Measurements from ENCODE around the gene BORCS6. TPM values are rescaled to one million over a fixed set of nuclear protein-coding genes. Genes with fewer than 3 reads are reported as not detected.

Gene BORCS6
- total and polyA plus RNA-seq, 4 donors = 4.1 to 6.8 (median 5.7) TPM

DNA sequence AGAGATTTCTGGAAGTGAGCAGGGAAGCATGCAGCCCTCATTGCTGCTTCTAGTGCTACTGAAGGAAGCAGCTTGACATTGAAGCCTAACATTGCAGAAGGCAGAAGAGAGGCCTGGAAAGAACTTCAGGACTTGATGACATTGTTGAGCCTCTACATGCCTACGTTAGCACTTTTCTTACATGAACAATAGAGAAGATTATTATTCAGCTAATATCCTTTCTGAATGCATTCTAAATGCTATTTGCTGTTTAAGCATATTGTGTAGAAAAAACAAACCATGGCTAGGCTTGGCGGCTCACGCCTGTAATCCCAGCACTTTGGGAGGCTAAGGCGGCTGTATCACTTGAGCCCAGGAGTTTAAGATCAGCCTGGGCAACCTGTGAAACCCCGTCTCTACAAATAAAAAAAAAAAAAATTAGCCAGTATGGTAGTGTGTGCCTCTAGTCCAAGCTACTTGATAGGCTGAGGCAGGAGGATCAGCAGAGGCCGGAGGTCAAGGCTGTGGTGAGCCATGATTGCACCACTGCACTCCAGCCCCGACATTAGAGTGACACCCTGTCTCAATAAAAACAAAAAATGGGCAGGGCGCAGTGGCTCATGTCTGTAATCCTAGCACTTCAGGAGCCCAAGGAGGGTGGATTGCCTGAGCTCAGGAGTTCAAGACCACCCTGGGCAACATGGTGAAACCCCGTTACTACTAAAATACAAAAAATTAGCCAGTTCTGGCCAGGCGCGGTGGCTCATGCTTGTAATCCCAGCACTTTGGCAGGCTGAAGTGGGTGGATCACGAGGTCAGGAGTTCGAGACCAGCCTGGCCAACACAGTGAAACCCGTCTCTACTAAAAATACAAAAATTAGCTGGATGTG, 22.6 kb upstream of the BORCS6 start:
- 80% methylated on average over 14 of the region's 14 CpGs for WGBS
- DNase-seq (ENCODE audit: low spot score) = no peak
- no peak overlapping the region for H3K9ac ChIP-seq (ENCODE audit: low read depth in 1 of 2, low read length in 2 of 2)
- H3K36me3 ChIP-seq (ENCODE audit: control insufficient read depth in 4 of 4, insufficient read depth in 3 of 4, low read depth in 1 of 4, low read length in 3 of 4) = no peaks in the 10 kb centered on the region
- H3K27me3 ChIP-seq (ENCODE audit: control insufficient read depth in 4 of 4, insufficient read depth in 4 of 4, low read length in 3 of 4) = no peaks in the 10 kb centered on the region
- TF ChIP-seq HNF4A (conservative IDR thresholded peaks at IDR 0.05) (peak; percentile 37 to 63), YY1 (IDR thresholded peaks at IDR 0.05) (peak; percentile 17), SP1 (IDR thresholded peaks at IDR 0.05) (peak; percentile 45), RXRA (IDR thresholded peaks at IDR 0.05) (peak; percentile 24 to 37), NR2F2 (IDR thresholded peaks at IDR 0.05) (peak; percentile 81), FOXA1 (IDR thresholded peaks at IDR 0.05) (no peak)
- TF ChIP-seq, protein P1, sequence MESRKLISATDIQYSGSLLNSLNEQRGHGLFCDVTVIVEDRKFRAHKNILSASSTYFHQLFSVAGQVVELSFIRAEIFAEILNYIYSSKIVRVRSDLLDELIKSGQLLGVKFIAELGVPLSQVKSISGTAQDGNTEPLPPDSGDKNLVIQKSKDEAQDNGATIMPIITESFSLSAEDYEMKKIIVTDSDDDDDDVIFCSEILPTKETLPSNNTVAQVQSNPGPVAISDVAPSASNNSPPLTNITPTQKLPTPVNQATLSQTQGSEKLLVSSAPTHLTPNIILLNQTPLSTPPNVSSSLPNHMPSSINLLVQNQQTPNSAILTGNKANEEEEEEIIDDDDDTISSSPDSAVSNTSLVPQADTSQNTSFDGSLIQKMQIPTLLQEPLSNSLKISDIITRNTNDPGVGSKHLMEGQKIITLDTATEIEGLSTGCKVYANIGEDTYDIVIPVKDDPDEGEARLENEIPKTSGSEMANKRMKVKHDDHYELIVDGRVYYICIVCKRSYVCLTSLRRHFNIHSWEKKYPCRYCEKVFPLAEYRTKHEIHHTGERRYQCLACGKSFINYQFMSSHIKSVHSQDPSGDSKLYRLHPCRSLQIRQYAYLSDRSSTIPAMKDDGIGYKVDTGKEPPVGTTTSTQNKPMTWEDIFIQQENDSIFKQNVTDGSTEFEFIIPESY (IDR thresholded peaks at IDR 0.05) = no peak
- H3K4me3 ChIP-seq (ENCODE audit: low read depth in 1 of 3, low read length in 3 of 3) = no peak overlapping the region
- H3K27ac ChIP-seq (ENCODE audit: low read depth in 1 of 2, low read length in 2 of 2) = no peak overlapping the region
- H3K9me3 ChIP-seq (ENCODE audit: control insufficient read depth in 4 of 4, low read length in 3 of 4) = no peaks in the 10 kb centered on the region
- H3K4me1 ChIP-seq (ENCODE audit: control insufficient read depth in 4 of 4, insufficient read depth in 4 of 4, low read length in 3 of 4) = peaks cover 5 to 12% (median 8%) of the 10 kb centered on the region in 4 donors

DNA sequence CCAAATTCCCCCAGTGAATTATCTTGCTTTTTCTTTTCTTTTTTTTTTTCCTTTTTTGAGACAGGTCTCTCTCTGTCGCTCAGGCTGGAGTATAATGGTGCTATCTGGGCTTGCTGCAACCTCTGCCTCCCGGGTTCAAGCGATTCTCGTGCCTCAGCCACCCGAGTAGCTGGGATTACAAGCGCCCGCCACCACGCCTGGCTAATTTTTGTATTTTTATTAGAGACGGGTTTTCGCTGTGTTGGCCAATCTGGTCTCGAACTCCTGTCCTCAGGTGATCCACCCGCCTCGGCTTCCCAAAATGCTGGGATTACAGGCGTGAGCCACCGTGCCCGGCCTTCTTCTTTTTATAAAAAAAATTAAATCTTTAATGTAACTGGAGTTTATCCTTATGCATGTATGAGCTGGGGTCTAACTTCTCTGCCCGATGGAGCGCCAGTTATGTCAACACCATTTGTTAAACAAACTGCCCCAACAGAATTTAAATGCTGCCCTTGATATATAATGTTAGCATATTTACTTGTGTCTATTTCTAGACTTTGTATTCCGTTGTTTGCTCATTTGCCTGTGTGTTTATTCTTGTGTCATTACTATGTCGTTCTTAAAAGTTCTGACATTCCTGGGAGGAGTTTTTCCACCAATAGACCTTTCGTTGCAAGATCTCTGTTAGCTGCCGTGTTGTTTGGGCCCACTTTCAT, 20.9 kb upstream of the BORCS6 start:
- Histone ChIP-seq H3K4me3 (ENCODE audit: low read depth in 1 of 3, low read length in 3 of 3) (peak overlapping the region; percentile 46 to 67 (median 50)), H3K9ac (ENCODE audit: low read depth in 1 of 2, low read length in 2 of 2) (peak overlapping the region in 1 of 2 donors; percentile 59), H3K4me1 (ENCODE audit: control insufficient read depth in 4 of 4, insufficient read depth in 4 of 4, low read length in 3 of 4) (peaks cover 5 to 12% (median 8%) of the 10 kb centered on the region in 4 donors), H3K9me3 (ENCODE audit: control insufficient read depth in 4 of 4, low read length in 3 of 4) (no peaks in the 10 kb centered on the region), H3K27me3 (ENCODE audit: control insufficient read depth in 4 of 4, insufficient read depth in 4 of 4, low read length in 3 of 4) (no peaks in the 10 kb centered on the region), H3K27ac (ENCODE audit: low read depth in 1 of 2, low read length in 2 of 2) (peak overlapping the region; percentile 54 to 55), H3K36me3 (ENCODE audit: control insufficient read depth in 4 of 4, insufficient read depth in 3 of 4, low read depth in 1 of 4, low read length in 3 of 4) (no peaks in the 10 kb centered on the region)
- DNase-seq (ENCODE audit: low spot score) = no peak
- TF ChIP-seq SP1 (IDR thresholded peaks at IDR 0.05) = peak; percentile 86
- no peak for TF ChIP-seq HNF4G (IDR thresholded peaks at IDR 0.05)
- TF ChIP-seq, protein P2, sequence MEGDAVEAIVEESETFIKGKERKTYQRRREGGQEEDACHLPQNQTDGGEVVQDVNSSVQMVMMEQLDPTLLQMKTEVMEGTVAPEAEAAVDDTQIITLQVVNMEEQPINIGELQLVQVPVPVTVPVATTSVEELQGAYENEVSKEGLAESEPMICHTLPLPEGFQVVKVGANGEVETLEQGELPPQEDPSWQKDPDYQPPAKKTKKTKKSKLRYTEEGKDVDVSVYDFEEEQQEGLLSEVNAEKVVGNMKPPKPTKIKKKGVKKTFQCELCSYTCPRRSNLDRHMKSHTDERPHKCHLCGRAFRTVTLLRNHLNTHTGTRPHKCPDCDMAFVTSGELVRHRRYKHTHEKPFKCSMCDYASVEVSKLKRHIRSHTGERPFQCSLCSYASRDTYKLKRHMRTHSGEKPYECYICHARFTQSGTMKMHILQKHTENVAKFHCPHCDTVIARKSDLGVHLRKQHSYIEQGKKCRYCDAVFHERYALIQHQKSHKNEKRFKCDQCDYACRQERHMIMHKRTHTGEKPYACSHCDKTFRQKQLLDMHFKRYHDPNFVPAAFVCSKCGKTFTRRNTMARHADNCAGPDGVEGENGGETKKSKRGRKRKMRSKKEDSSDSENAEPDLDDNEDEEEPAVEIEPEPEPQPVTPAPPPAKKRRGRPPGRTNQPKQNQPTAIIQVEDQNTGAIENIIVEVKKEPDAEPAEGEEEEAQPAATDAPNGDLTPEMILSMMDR (IDR thresholded peaks at IDR 0.05; ENCODE audit: low read depth, low read length, missing input control) = no peak
- TF ChIP-seq FOXA2 (IDR thresholded peaks at IDR 0.05) = no peak
- TF ChIP-seq, protein P3, sequence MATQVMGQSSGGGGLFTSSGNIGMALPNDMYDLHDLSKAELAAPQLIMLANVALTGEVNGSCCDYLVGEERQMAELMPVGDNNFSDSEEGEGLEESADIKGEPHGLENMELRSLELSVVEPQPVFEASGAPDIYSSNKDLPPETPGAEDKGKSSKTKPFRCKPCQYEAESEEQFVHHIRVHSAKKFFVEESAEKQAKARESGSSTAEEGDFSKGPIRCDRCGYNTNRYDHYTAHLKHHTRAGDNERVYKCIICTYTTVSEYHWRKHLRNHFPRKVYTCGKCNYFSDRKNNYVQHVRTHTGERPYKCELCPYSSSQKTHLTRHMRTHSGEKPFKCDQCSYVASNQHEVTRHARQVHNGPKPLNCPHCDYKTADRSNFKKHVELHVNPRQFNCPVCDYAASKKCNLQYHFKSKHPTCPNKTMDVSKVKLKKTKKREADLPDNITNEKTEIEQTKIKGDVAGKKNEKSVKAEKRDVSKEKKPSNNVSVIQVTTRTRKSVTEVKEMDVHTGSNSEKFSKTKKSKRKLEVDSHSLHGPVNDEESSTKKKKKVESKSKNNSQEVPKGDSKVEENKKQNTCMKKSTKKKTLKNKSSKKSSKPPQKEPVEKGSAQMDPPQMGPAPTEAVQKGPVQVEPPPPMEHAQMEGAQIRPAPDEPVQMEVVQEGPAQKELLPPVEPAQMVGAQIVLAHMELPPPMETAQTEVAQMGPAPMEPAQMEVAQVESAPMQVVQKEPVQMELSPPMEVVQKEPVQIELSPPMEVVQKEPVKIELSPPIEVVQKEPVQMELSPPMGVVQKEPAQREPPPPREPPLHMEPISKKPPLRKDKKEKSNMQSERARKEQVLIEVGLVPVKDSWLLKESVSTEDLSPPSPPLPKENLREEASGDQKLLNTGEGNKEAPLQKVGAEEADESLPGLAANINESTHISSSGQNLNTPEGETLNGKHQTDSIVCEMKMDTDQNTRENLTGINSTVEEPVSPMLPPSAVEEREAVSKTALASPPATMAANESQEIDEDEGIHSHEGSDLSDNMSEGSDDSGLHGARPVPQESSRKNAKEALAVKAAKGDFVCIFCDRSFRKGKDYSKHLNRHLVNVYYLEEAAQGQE (IDR thresholded peaks at IDR 0.05) = no peak
- no peak for TF ChIP-seq RAD21 (IDR thresholded peaks at IDR 0.05)
- TF ChIP-seq, protein P4, sequence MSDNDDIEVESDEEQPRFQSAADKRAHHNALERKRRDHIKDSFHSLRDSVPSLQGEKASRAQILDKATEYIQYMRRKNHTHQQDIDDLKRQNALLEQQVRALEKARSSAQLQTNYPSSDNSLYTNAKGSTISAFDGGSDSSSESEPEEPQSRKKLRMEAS (IDR thresholded peaks at IDR 0.05) = no peak
- TF ChIP-seq, protein P5, sequence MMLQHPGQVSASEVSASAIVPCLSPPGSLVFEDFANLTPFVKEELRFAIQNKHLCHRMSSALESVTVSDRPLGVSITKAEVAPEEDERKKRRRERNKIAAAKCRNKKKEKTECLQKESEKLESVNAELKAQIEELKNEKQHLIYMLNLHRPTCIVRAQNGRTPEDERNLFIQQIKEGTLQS (IDR thresholded peaks at IDR 0.05) = no peak
- no peak for TF ChIP-seq EGR1 (IDR thresholded peaks at IDR 0.05; ENCODE audit: low read depth in 2 of 2)
- no peak for TF ChIP-seq JUND (IDR thresholded peaks at IDR 0.05)
- TF ChIP-seq FOXA1 (IDR thresholded peaks at IDR 0.05) = no peak
- TF ChIP-seq NR2F2 (IDR thresholded peaks at IDR 0.05) = no peak
- TF ChIP-seq YY1 (IDR thresholded peaks at IDR 0.05) = peak; percentile 25
- TF ChIP-seq, protein P1 (IDR thresholded peaks at IDR 0.05) = no peak
- TF ChIP-seq TAF1 (conservative IDR thresholded peaks at IDR 0.05) = no peak
- TF ChIP-seq GABPA (IDR thresholded peaks at IDR 0.05 in 1 of 2, conservative IDR thresholded peaks at IDR 0.05 in 1 of 2) = no peak
- TF ChIP-seq HNF4A (conservative IDR thresholded peaks at IDR 0.05) = peak; percentile 46 to 72
- TF ChIP-seq RXRA (IDR thresholded peaks at IDR 0.05) = peak in 1 of 2 donors; percentile 9
- 10% methylated on average over 22 of the region's 22 CpGs for WGBS

Measured in liver (tissue), 9 donors.